Activated CD4-positive, alpha-beta T cell treated with anti-CD3 and anti-CD28 coated beads, Interleukin-2, amount 50 U/mL, for 16 hours (primary cell): Measurements from ENCODE around the gene CASQ1.

Source experiments
- DNase-seq: peaks from one replicate; pipeline ENCODE4 v3.0.0-alpha.2; 2020

The CASQ1 gene

GRCh38 chr1:160206421-160207117, 16.2 kb downstream of the CASQ1 start:
- DNase-seq, result no peak

DNA sequence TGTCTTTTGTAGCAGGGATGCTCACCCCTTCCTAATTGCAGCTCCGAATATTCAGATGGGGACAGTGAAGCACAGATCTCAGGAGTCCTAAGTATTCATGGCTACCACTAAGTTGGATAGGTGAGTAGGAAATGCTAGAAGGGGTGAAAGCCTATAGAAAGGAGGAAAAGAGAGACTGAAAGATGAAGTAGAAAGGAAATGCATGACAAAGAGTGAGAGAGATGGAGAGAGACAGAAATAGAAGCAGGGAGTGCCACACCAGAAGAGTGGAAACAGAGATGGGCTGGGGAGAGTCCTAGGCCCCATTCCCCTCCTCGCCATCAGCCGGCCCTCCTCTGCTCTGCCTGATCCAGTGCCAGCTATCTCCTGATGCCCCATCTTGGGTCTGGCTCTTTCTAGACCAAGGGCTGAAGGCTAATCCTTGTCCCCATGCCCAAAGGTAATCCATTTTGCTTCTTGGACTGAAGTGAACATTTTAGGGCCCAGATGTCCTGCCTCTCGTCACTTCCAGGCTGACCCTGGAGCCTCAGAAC, 16.8 kb downstream of the CASQ1 start:
- DNase-seq, result no peak

GRCh38 chr1:160207771-160208556, 17.6 kb downstream of the CASQ1 start:
- no peak for DNase-seq

DNA sequence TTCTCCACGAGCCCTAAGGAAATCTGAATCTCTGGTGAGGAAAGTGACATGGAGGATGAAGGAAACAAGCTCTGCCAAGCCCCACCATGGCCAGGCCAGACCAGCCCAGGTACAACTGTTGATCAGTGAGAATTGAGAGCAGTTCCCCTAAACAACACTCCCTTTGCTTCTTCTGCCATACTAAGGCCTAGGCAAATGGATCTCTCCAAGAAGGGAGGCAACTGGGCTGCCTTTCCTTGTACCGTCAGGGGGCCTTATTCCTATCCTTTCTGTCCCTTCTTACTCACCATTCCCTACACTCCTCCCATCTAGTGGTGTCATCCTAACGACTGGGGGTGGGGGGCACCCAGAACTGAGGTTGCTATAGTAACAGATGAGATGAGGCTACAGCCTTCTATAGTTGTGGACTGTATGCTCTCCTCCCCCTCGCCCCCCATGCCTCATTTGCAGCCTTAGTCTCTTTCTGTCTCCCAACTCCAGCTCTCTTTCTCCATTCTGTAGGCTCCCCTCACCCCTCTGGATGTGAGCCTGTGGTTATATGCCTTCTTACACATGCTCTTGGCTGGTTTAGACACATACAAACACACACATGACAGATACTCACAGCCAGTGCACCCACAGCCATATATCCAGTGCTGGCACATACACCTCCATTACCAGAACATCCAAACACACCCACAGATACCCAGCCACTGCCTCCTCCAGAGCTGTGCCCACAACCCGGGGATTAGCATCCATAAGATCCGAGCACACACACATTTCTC, 18.4 kb downstream of the CASQ1 start:
- no peak for DNase-seq

DNA sequence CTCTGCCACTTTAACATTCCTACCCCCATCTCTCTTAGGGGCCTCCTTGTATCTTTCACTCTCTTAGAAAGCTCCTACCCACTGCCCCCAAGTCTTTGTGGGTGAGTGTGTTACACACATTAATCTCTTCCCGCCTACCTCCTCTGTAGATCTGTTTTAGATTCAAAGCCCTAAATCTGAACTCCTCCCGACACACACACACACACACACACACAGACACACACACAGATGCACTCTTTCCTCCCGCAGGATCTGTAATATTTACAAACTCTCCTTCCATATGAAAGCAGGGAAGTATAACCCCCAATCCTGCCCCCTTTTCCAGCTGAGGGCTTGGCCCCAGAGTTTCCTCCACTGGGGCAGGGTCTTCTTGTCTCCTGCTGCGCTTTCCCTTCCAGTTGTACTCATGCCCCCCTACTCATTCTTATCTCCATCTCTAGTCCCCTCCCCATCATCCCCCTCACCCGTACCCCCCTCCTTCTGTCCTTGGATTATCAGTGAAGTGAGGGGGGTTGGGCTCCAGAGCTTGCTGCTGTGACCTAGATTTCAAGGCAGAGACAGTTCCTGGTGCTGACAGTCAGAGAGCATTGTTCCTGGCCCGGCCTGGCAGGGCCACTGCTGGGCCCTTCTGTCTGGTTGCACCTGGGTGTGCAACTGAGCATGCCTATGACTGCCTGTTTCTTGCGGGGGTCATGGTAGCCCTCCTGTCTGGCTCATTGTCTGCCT, 19.1 kb downstream of the CASQ1 start:
- no peak for DNase-seq

GRCh38 chr1:160210561-160210960, 20.2 kb downstream of the CASQ1 start:
- DNase-seq, result no peak

DNA sequence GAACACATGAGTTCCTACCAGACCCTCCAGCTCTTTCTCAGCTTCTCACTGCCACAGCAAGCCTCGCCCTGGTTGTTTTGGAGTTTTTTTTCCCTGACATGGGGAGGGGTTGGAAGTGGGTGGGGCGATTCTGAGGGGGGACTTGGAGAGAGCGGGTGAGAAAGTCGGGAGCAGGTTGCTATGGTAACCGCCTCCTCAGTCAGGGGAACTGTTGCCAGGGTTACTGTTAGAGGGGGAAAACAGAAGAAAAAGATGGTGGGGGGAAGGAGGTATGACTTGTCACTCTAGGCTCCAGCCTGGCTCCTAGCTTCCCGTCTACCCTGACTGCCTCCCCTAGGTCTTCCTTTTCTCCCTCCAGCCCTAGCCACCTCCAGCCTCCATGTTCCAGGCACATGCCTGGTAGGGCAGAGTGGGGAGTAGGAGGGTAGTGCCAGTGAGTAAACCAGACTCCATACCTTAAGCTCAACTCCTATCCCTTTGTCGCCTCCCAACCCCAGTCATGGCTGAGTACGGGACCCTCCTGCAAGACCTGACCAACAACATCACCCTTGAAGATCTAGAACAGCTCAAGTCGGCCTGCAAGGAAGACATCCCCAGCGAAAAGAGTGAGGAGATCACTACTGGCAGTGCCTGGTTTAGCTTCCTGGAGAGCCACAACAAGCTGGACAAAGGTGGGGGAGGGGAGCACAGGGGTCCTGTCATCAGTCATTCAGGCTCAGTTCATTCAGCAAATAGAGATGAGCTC, 20.8 kb downstream of the CASQ1 start:
- no peak for DNase-seq

- no peak for DNase-seq
Observed at GRCh38 chr1:160214481-160215140, 24.2 kb downstream of the CASQ1 start.

DNA sequence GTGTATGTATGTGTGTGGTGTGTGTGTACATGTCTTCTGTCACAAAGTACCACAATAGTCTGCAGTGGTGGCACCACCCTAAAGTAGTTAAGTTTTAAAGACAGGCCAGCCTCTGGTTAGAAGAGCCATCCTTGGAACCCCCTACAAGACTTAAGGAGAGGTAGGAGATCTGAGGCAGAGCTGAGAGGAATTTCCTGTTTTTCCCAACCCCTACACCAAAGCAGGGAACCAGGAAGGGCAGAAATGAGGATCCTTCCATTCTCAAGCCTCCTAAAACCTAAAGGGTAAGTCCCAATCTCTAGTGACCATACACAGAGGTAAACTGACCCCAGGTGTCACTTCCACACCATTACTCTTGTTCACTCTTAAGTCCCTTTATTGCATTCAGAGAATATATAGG, 25.9 kb downstream of the CASQ1 start:
- DNase-seq, result no peak

DNA sequence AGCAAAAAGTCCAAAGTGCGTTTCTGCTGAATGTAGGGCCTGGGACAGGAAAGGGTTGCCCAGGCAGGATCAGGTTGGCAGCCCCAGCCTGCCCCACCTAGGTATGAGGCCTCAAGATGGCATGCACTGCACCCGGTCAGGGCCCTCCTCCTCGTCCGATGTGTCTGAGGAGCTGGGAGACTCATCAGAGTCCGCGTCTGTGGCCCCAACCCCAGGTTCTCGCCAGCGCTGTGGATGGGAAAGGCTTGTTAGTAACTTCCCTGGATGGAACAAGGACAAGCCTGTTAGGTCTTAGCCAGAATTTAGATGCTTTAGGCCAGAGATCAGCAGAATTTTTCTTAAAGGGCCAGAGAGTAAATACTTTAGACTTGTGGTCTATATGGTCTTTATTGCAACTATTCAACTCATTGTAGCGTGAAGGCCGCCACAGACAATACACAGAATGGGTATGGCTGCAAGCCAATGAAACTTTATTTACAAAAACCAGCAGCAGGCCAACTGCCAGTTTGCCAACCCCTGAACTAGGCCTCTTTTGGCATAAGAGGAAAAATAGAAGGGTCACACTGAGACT, 27.2 kb downstream of the CASQ1 start:
- DNase-seq, result no peak

GRCh38 chr1:160219062-160219929, 28.9 kb downstream of the CASQ1 start:
- no peak for DNase-seq

DNA sequence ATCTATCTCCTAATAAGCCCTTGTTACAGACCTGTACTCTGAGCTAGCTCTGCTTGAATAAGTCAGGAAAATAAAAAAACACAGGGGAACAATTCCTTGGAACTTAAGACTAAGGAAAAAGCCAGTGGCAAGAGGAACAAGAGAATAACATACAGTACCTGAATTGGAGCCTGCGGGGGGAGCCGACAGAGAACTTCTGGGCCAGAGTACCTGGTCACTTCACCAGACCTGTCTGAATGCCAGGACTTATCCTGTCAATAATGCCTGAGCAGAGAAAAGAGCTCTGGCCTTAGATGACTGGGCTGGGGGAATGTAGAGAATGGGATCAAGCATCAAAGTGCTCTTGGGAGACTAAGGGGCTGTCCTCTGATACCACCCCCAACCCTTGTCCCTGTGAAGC, 29.9 kb downstream of the CASQ1 start:
- no peak for DNase-seq

GRCh38 chr1:160221089-160221488, 30.7 kb downstream of the CASQ1 start:
- no peak for DNase-seq

DNA sequence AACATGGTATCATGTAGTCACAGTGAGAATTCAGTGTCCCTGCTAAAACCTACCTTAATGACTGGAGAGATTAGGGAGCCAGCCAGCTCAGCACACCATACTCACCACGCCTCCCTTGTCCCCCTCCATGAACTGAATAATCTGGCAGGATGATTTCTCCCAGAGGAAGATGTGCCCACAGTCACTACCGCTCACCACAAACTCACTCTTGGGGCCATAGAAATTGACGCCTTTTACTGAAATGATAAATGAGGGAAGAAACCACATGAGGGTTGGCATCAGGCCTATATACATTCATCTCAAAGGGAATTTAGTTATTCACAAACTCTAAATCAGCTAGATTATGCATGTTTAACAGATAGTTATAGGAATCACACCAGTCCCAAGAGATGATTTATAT, 32.2 kb downstream of the CASQ1 start:
- DNase-seq, result no peak

DNA sequence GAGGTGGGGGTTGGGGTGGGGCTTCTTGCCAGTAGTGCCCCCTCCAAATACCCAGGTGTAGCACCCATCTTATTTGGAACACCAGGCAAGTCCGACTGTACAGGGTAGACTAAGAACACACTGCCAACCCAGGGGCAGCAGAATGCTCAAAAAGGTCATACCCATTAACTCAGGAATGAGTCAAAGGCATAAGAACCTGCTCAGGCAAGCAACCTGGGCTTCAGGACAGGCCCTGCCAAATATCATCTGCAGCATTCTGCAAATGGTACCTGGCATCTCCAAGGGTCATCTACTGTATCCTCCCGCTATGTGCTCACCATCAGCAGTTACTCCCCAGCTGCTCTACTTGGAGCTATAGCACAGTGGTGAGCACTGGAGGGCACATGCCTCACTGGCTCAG, 34.2 kb downstream of the CASQ1 start:
- DNase-seq, result no peak

- DNase-seq, result no peak
Observed at GRCh38 chr1:160225345-160225744, 35.0 kb downstream of the CASQ1 start.

- DNase-seq, result no peak
Observed at GRCh38 chr1:160226623-160227022, 36.2 kb downstream of the CASQ1 start.

DNA sequence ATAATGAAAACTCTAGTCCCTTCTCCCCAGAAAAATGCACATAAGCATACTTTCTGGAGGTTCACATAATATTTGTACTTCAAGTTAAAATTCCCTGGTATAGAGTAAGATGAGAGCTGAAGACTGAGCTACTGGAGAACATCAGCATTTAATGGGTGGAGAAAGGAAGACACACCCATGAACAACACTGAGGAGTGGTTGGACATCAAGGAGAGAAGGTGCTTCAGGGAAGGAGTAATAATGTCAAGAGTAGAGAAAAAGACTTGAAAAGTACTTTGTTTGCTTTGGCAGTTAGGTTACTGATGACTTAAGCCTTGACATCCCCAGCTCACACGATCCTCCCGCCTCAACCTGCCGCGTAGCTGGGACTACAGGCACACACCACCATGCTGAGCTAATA, 36.7 kb downstream of the CASQ1 start:
- DNase-seq, result no peak

GRCh38 chr1:160227561-160227960, 37.2 kb downstream of the CASQ1 start:
- DNase-seq, result no peak

- DNase-seq, result no peak
Observed at GRCh38 chr1:160228431-160228830, 38.1 kb downstream of the CASQ1 start.
